AG09309 (cell line): Measurements from ENCODE around the gene ANTXR1.

Source experiments
- DNase-seq: peaks from one replicate; pipeline ENCODE4 v3.0.0-alpha.2; 2010; ENCODE audit warnings: low read depth
- H3K4me3 ChIP-seq: 2 replicates; pipeline ENCODE4 v1.5.1; 2011; ENCODE audit warnings: mild to moderate bottlenecking, low read depth, low read length, moderate library complexity; ENCODE audit not compliant: control insufficient read depth
- CTCF ChIP-seq: IDR thresholded peaks from 2 replicates; pipeline ENCODE4 v1.5.1; 2011; ENCODE audit warnings: mild to moderate bottlenecking, low read depth, low read length, inconsistent platforms; ENCODE audit not compliant: insufficient read depth, control insufficient read depth; ENCODE audit errors: missing control alignments

ANTXR1 gene

GRCh38 chr2:69288429-69288828, 275.4 kb downstream of the ANTXR1 start:
- no peak for TF ChIP-seq CTCF
- no peak for DNase-seq
- H3K4me3 ChIP-seq = no peak overlapping the region

DNA sequence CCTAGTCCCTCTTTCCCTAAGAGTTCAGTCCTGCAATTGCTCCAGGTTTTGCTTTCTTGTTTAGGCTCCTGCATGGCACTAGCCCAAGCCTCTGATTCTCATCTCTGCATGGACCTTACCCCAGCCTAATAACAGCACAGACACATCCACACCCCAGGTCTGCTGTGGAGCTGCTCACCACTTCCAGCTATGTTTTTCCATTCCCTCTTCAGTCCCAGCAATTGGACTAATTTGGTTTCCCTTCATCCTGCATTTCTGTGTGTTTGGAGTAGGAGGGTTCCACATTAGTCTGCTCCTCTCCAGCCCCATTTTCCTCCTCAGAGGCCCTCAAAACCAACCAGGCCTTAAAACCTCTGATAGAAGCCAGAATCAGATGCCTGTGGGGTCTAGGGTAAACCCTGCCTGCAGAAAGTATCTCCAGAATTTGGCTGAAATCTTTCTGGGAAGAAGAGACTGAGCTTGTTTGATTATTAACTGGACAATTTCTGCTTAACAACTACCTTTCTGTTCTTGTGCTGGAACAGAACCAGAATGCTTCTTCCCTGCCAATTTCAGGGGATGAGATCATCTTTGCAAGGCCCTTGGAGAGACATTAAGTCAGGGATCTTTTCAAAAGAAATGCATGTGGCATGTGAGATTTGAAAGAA, 278.1 kb downstream of the ANTXR1 start:
- no peak for TF ChIP-seq CTCF
- no peak overlapping the region for H3K4me3 ChIP-seq
- DNase-seq = peak; percentile 25

DNA sequence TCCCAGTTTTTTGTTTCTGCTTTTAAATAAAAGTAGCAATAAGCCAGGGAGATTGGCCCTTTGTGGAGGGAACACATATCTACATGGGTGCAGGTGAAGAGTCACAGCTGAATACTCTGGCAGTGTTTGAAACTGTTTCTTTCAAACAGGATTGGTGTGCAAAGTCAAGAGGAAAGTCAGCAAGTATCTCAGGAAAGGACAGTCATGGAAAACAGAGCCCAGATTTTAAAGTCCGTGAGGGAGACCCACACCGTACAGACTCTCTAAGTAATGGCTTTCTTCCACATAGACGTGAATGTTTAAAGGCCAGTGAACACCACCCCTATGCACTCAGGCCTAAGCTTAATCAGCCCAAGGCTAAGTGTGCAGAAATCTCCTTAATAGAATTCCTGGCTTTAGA, 278.7 kb downstream of the ANTXR1 start:
- no peak for TF ChIP-seq CTCF
- no peak for DNase-seq
- H3K4me3 ChIP-seq = no peak overlapping the region

- no peak for TF ChIP-seq CTCF
- no peak overlapping the region for H3K4me3 ChIP-seq
- no peak for DNase-seq
Observed at GRCh38 chr2:69292256-69292655, 279.3 kb downstream of the ANTXR1 start.

- no peak for TF ChIP-seq CTCF
- no peak for DNase-seq
- no peak overlapping the region for H3K4me3 ChIP-seq
Observed at GRCh38 chr2:69296421-69296820, 283.4 kb downstream of the ANTXR1 start.

- TF ChIP-seq CTCF = no peak
- no peak for DNase-seq
- H3K4me3 ChIP-seq = no peak overlapping the region
Observed at GRCh38 chr2:69297216-69297615, 284.2 kb downstream of the ANTXR1 start.

DNA sequence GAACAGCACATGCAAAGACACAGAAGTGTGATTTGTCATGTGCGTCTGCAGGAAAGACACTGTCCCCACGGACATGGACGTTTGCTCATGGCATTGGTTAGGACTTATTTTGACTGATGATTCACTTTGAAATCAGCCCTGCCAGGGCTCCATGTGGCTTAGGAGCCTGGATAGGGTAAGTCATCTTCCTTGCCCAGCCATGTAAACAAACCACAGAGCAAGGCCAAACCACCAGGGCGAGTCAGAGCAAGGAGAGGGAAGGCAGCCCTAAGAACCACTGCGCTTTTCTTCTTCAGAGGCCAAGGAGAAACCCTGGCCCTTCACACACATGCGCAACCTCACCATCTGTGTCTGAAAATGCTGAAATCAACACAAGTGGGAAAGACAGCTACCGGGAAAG, 285.3 kb downstream of the ANTXR1 start:
- no peak for TF ChIP-seq CTCF
- DNase-seq = peak; percentile 88
- no peak overlapping the region for H3K4me3 ChIP-seq
